LHCN-M2 (cell line): ENCODE results near the gene MED25. TPM values are rescaled to one million over a fixed set of nuclear protein-coding genes. Genes with fewer than 3 reads are reported as not detected.
A peak's percentile ranks its signal among the peaks of the same experiment; 100 is the strongest.

Source experiments
- DNase-seq: peaks from one replicate; pipeline ENCODE4 v3.0.0-alpha.2; 2012; ENCODE audit warnings: low read depth
- total RNA-seq: library from RNA; depleted of rRNA; stranded (reverse); fragments of >200 nt; gene quantifications from 2 replicates; pipeline ENCODE4 v1.2.3, GENCODE V29; 2014

The MED25 gene
- total RNA-seq, 1 experiment from 2014 or later = 23.1 TPM

DNA sequence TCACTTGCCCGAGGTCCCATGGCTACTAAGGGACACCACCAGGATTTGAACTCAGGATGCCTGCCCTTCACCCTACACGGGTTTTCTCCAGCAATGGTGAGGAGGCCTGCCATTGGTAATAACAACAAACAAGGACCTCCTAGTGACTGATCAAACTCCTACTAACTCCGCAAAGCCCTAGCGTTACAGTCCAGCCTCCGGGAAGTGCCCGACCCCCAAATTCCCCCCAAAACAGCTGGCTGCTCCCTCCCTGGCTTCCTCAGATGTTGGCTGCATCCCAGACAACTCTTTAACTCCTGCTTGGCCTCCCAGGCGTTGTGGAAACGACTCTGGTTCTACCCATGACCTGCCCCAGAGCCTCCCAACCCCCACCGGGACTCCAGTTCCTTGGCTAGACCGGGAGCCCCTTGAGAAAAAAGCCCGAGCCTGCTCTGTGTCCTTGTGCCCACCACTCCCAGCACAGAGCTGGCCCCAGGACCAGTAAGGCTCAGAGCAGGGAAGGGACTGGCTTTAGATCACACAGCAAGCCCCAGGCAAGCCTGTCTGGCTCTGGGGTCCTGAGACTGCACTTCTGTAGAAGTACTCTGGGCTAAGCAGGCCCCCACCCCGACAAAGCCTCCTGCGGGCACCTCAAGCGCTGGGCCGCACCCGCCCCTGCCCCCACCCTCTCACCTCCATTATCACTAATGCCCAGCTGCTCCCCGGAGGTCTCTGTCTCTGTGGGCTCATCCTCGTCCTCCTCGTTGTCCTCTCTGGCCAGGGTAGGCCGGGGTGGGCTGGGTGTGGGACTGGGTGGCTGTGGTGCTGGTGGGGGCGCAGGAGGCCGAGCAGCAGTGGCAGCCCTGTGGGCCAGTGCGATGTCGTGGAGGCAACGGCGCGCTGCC is 54.4 kb downstream of the MED25 start:
- DNase-seq = no peak

GRCh38 chr19:49873129-49873521 is 55.0 kb downstream of the MED25 start:
- DNase-seq = no peak

DNA sequence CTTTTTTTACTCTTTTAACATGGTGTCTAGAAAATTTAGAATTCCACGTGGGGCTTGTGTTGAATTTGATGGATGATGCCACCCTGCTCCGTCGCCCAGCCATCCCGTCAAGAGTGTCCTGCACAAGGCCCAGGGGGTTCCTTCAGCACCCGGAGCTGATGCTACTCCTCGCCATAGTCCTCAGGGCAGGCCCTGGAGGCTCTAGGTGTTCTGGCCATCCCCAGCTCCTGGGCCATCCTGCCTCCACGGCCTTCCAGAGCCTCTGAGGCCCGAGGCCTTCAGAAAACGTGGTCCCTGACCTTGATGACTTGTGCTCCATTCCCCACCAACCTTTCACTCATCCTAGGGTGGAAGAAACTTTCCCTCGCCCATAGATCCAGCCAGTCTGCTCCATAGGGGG is 55.7 kb downstream of the MED25 start:
- DNase-seq = no peak

- no peak for DNase-seq
Observed at GRCh38 chr19:49874503-49875157, 56.5 kb downstream of the MED25 start.

- no peak for DNase-seq
Observed at GRCh38 chr19:49875177-49875576, 57.1 kb downstream of the MED25 start.

- no peak for DNase-seq
Observed at GRCh38 chr19:49875857-49876421, 57.9 kb downstream of the MED25 start.

DNA sequence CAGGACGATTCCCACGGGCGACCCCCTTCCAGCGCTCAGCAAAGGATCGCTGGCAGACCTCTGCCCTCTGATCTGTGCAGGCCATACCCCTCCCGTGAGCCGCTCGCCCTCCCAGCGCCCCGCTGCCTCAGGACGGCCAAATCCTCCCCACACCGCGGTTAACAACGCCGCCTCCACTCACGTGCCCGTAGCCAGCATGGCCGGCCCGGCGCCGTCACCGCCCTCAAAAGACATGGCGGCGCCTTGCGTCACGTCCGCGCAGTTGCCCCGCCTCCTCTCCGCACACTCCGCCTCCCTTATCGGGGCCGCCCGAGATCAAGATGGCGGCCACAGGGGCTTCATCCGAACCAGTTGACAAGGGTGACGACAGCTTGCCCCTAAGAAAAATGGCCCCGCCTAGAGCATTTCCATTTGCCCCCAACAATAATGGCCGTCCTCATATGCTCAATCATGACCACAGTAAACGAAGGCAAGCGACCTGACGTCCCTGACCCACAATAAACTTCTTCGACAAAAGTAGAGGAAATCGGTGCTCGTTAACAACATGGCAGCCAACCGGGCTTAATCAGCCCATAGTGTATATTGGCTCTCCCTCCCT is 58.4 kb downstream of the MED25 start:
- peak; percentile 98 for DNase-seq

GRCh38 chr19:49877020-49877878 is 59.2 kb downstream of the MED25 start, which contains the start of the genes AKT1S1 and TBC1D17:
Gene AKT1S1 (minus strand): TSS chr19:49877355. CDS start chr19:49873295, 4,060 bp downstream.
Gene TBC1D17 (plus strand): TSS chr19:49877702. CDS start chr19:49877724, 22 bp downstream.
- peak; percentile 100 for DNase-seq

GRCh38 chr19:49877879-49878743 is 60.0 kb downstream of the MED25 start:
- peak; percentile 96 for DNase-seq

GRCh38 chr19:49878744-49879070 is 60.6 kb downstream of the MED25 start:
- DNase-seq = no peak

- no peak for DNase-seq
Observed at GRCh38 chr19:49879243-49879963, 61.3 kb downstream of the MED25 start.

DNA sequence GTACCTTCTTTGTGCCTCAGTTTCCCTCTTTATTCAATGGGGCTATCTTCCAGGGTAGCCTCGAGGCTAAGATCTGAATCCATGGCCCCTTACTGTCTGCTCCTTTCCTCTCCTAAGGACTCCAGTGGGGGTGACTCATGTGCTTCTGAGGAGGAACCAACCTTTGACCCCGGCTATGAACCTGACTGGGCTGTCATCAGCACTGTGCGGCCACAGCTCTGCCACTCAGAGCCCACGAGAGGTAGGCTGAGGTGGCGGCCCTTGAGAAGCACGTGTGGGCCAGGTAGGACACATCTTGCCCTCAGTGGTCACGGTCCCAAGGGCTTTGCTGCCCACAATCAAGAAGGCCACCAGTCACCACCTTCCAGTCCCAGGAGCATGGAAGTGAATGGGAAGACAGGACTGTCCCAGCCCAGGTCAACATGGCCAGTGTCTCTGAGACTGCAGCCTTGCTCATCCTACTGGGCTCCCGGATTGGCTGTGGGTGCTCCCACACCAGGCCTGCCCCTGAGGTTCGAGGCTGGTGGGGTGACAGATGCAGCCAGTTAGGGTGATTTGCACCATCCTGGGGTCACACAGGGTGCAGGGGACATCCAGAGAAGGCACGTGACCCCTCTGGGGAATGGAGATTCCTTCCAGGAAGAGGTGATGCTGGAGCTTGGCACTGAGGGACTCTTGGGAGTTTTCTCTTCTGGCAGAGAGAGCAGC is 62.2 kb downstream of the MED25 start:
- no peak for DNase-seq

- DNase-seq = no peak
Observed at GRCh38 chr19:49881186-49881585, 63.1 kb downstream of the MED25 start.

GRCh38 chr19:49881672-49882394 is 63.7 kb downstream of the MED25 start:
- no peak for DNase-seq

DNA sequence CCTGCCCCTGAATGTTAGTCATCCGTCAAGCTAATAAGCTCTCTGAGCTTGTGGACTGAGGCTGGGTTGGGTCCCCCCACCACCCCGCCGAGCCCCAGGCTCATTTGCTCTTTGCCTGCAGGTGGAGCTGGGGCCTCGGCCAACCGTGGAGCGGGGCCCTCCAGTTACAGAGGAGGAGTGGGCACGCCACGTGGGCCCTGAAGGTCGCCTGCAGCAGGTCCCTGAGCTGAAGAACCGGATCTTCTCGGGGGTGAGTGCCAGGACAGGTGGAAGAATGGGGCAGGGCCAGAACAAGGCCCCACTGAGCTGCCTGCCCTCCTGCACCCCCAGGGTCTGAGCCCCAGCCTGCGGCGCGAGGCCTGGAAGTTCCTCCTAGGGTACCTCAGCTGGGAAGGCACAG is 64.6 kb downstream of the MED25 start:
- no peak for DNase-seq

DNA sequence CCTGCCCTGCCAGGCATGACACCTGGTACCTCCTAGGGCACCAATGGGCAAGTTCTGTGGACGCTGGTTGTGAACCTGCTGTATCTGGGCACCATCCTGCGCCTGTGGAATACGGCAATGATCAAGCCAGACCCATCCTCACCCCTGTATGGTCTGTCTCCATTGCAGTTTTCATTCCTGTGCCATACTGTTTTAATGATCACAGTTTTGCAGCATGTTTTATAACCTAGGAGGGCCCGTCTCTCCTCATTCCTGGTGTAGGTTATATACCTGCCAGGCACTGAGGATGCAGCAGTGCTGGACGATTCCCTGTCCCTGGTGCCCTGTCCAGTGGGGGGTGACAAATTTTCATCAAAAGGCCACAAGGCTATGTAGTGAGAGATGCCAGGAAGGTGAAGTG is 65.0 kb downstream of the MED25 start:
- DNase-seq = no peak

DNA sequence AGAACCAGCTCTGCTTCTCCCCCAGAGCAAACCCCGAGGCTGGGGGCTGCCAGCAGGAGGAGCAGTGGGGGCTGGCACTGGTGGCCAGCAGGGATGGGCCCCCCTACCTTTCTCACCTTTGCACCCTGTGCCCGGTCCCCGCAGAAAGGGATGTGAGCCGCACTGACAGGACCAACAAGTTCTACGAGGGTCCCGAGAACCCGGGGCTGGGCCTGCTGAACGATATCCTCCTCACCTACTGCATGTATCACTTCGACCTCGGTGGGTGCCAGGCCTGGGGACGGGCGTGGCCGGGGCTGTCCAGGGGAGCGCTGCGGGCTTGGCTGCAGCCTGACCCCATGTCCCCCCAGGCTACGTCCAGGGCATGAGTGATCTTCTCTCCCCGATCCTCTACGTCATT is 66.0 kb downstream of the MED25 start:
- DNase-seq = no peak

GRCh38 chr19:49884760-49885159 is 66.7 kb downstream of the MED25 start:
- DNase-seq = no peak
